NK-92 (cell line): Measurements from ENCODE around the gene AKIRIN2.

Experiments
- DNase-seq: peaks from one replicate; lab custom pipeline; 2025; ENCODE audit not compliant: unreplicated experiment; lab: John Stamatoyannopoulos, UW

AKIRIN2 gene

GRCh38 chr6:87701676-87702588, at the start of gene AKIRIN2:
AKIRIN2 (minus strand) TSS chr6:87702233; CDS start chr6:87701684, 549 bp downstream.
- peak; percentile 73 for DNase-seq

- DNase-seq: no peak
Observed at GRCh38 chr6:87747646-87748045, 45.6 kb upstream of the AKIRIN2 start.

- DNase-seq: no peak
Observed at GRCh38 chr6:87745966-87746721, 44.1 kb upstream of the AKIRIN2 start.

- no peak for DNase-seq
Observed at GRCh38 chr6:87743454-87743853, 41.4 kb upstream of the AKIRIN2 start.

- no peak for DNase-seq
Observed at GRCh38 chr6:87742106-87742505, 40.1 kb upstream of the AKIRIN2 start.

GRCh38 chr6:87741001-87741650, 39.1 kb upstream of the AKIRIN2 start:
- no peak for DNase-seq

GRCh38 chr6:87738744-87739143, 36.7 kb upstream of the AKIRIN2 start:
- no peak for DNase-seq

- no peak for DNase-seq
Observed at GRCh38 chr6:87738000-87738399, 36.0 kb upstream of the AKIRIN2 start.

- DNase-seq: no peak
Observed at GRCh38 chr6:87736809-87737540, 34.9 kb upstream of the AKIRIN2 start.

- no peak for DNase-seq
Observed at GRCh38 chr6:87731818-87732661, 30.0 kb upstream of the AKIRIN2 start.

GRCh38 chr6:87731080-87731479, 29.0 kb upstream of the AKIRIN2 start:
- DNase-seq: no peak

GRCh38 chr6:87729965-87730719, 28.1 kb upstream of the AKIRIN2 start:
- no peak for DNase-seq

- no peak for DNase-seq
Observed at GRCh38 chr6:87728706-87729105, 26.7 kb upstream of the AKIRIN2 start.

GRCh38 chr6:87724983-87725811, 23.2 kb upstream of the AKIRIN2 start:
- DNase-seq: no peak

GRCh38 chr6:87723170-87724078, 21.4 kb upstream of the AKIRIN2 start:
- DNase-seq: no peak

- DNase-seq: no peak
Observed at GRCh38 chr6:87722540-87723169, 20.6 kb upstream of the AKIRIN2 start.

- DNase-seq: no peak
Observed at GRCh38 chr6:87721311-87721710, 19.3 kb upstream of the AKIRIN2 start.
